GM19023 (cell line): ENCODE data around the gene EXOC8.

ENCODE experiments used
- ATAC-seq: cut with Tn5 transposase; IDR thresholded peaks from one replicate; pipeline ENCODE4 v1.9.1; 2021; ENCODE audit warnings: mild to moderate bottlenecking, moderate library complexity; ENCODE audit not compliant: unreplicated experiment

Gene EXOC8

GRCh38 chr1:231318015-231318355 lies 19.7 kb downstream of the EXOC8 start:
- ATAC-seq, result no peak

- no peak for ATAC-seq
Measured at GRCh38 chr1:231317306-231318014, 20.2 kb downstream of the EXOC8 start.

- no peak for ATAC-seq
Measured at GRCh38 chr1:231315887-231316286, 21.8 kb downstream of the EXOC8 start.

- no peak for ATAC-seq
Measured at GRCh38 chr1:231313661-231314060, 24.0 kb downstream of the EXOC8 start.

- no peak for ATAC-seq
Measured at GRCh38 chr1:231312432-231312788, 25.2 kb downstream of the EXOC8 start.

GRCh38 chr1:231311720-231312431 lies 25.8 kb downstream of the EXOC8 start:
- ATAC-seq, result no peak

- ATAC-seq, result no peak
Measured at GRCh38 chr1:231310391-231310934, 27.2 kb downstream of the EXOC8 start.

- no peak for ATAC-seq
Measured at GRCh38 chr1:231301990-231302389, 35.7 kb downstream of the EXOC8 start.

- no peak for ATAC-seq
Measured at GRCh38 chr1:231295938-231296337, 41.7 kb downstream of the EXOC8 start.

GRCh38 chr1:231286603-231287002 lies 51.0 kb downstream of the EXOC8 start:
- no peak for ATAC-seq

- ATAC-seq, result no peak
Measured at GRCh38 chr1:231284441-231284840, 53.2 kb downstream of the EXOC8 start.
